Neural cell (in vitro differentiated cells): ENCODE results near the gene SF3B4. TPM values are rescaled to one million over a fixed set of nuclear protein-coding genes. Genes with fewer than 3 reads are reported as not detected.

Source experiments
- H2AFZ ChIP-seq: fragments of 200-600, 300-800 bp; sonication (generic), shearing (Covaris generic); 2 replicates; pipeline ENCODE4 v1.6.0; 2014; ENCODE audit warnings: low read depth, mild to moderate bottlenecking, antibody characterized with exemption, low read length, moderate library complexity
- H3F3A ChIP-seq: fragments of 200-600 bp; shearing (Covaris generic); 2 replicates; pipeline ENCODE4 v1.6.1; 2016; ENCODE audit warnings: mild to moderate bottlenecking, moderate library complexity, mixed read lengths, antibody characterized with exemption, low read length; ENCODE audit not compliant: insufficient read depth, poor library complexity, severe bottlenecking
- H3K27ac ChIP-seq: fragments of 200-600, 300-800 bp; sonication (generic), shearing (Covaris generic); 2 replicates; pipeline ENCODE4 v1.5.1; 2014; ENCODE audit warnings: mild to moderate bottlenecking, low read length, moderate library complexity
- H3K27me3 ChIP-seq: fragments of 300-800, 200-600 bp; sonication (generic), shearing (Covaris generic); 2 replicates; pipeline ENCODE4 v1.6.0; 2014; ENCODE audit warnings: mild to moderate bottlenecking, low read depth, low read length, moderate library complexity; ENCODE audit not compliant: insufficient read depth
- H3K36me3 ChIP-seq: fragments of 300-800, 200-600 bp; sonication (generic), shearing (Covaris generic); 2 replicates; pipeline ENCODE4 v1.5.1; 2014; ENCODE audit warnings: mild to moderate bottlenecking, antibody characterized with exemption, low read length, moderate library complexity; ENCODE audit not compliant: insufficient read depth
- H3K4me2 ChIP-seq: fragments of 300-800, 200-600 bp; sonication (generic), shearing (Covaris generic); 2 replicates; pipeline ENCODE4 v1.6.0; 2014; ENCODE audit warnings: mild to moderate bottlenecking, low read length
- H3K4me3 ChIP-seq: fragments of 300-800, 200-600 bp; sonication (generic), shearing (Covaris generic); 2 replicates; pipeline ENCODE4 v1.5.1; 2014; ENCODE audit warnings: mild to moderate bottlenecking, low read length, moderate library complexity
- H3K79me2 ChIP-seq: fragments of 200-600 bp; shearing (Covaris generic); replicated peaks from 2 replicates; pipeline ENCODE4 v1.6.0; 2014; ENCODE audit warnings: mild to moderate bottlenecking, low read length, moderate library complexity; ENCODE audit not compliant: insufficient read depth
- H3K9ac ChIP-seq: fragments of 300-800, 200-600 bp; sonication (generic), shearing (Covaris generic); 2 replicates; pipeline ENCODE4 v1.6.1; 2016; ENCODE audit warnings: mild to moderate bottlenecking, low read length, mixed read lengths
- H3K9me2 ChIP-seq: fragments of 200-600 bp; shearing (Covaris generic); 2 replicates; pipeline ENCODE4 v1.6.1; 2016; ENCODE audit warnings: mild to moderate bottlenecking, low read length, mixed read lengths; ENCODE audit not compliant: insufficient read depth
- H3K9me3 ChIP-seq: fragments of 200-600, 300-800 bp; sonication (generic), shearing (Covaris generic); 2 replicates; pipeline ENCODE4 v1.6.1; 2016; ENCODE audit warnings: mild to moderate bottlenecking, mixed run types, low read length, moderate library complexity, mixed read lengths
- H4K20me1 ChIP-seq: fragments of 200-600 bp; shearing (Covaris generic); 2 replicates; pipeline ENCODE4 v1.6.1; 2016; ENCODE audit warnings: mild to moderate bottlenecking, mixed run types; ENCODE audit not compliant: insufficient read depth
- CTCF ChIP-seq: fragments of 450-650 bp; IDR thresholded peaks from 2 replicates; pipeline ENCODE4 v1.5.1; 2014; ENCODE audit warnings: antibody characterized with exemption, mild to moderate bottlenecking, moderate library complexity; ENCODE audit not compliant: poor library complexity, severe bottlenecking
- EP300 ChIP-seq: fragments of 450-650 bp; conservative IDR thresholded peaks from 2 replicates; pipeline ENCODE4 v1.6.1; 2014; ENCODE audit warnings: antibody characterized with exemption, mild to moderate bottlenecking, moderate library complexity; ENCODE audit not compliant: poor library complexity, severe bottlenecking
- EZH2 ChIP-seq: fragments of 200-600, 300-800 bp; shearing (Covaris generic), sonication (generic); IDR thresholded peaks from 2 replicates; pipeline ENCODE4 v1.6.1; 2014; ENCODE audit warnings: antibody characterized with exemption, low read length, borderline replicate concordance, mild to moderate bottlenecking; ENCODE audit not compliant: insufficient read depth, poor library complexity, severe bottlenecking
- MXI1 ChIP-seq: fragments of 450-650 bp; conservative IDR thresholded peaks from 2 replicates; pipeline ENCODE4 v1.6.1; 2014; ENCODE audit warnings: antibody characterized with exemption, mild to moderate bottlenecking; ENCODE audit not compliant: poor library complexity, severe bottlenecking
- POLR2AphosphoS5 ChIP-seq: IDR thresholded peaks from 2 replicates; pipeline ENCODE4 v1.6.1; 2012
- RAD21 ChIP-seq: fragments of 450-650 bp; conservative IDR thresholded peaks from 2 replicates; pipeline ENCODE4 v1.6.1; 2014; ENCODE audit warnings: antibody characterized with exemption, mild to moderate bottlenecking, moderate library complexity
- REST ChIP-seq: IDR thresholded peaks from 2 replicates; pipeline ENCODE4 v1.6.1; 2012; ENCODE audit warnings: borderline replicate concordance
- SMC3 ChIP-seq: fragments of 450-650 bp; conservative IDR thresholded peaks from 2 replicates; pipeline ENCODE4 v1.6.1; 2014; ENCODE audit warnings: antibody characterized with exemption, mild to moderate bottlenecking, moderate library complexity; ENCODE audit not compliant: poor library complexity
- TAF1 ChIP-seq: IDR thresholded peaks from 2 replicates; pipeline ENCODE4 v1.6.1; 2012; ENCODE audit warnings: low read depth
- polyA plus RNA-seq: library from polyadenylated mRNA; depleted of rRNA; stranded (reverse); fragments of >200 nt; gene quantifications from 2 replicates; pipeline ENCODE4 v1.2.3, GENCODE V29; 2014

The SF3B4 gene
- polyA plus RNA-seq, 1 donor from 2014 or later = 14.1 TPM

DNA sequence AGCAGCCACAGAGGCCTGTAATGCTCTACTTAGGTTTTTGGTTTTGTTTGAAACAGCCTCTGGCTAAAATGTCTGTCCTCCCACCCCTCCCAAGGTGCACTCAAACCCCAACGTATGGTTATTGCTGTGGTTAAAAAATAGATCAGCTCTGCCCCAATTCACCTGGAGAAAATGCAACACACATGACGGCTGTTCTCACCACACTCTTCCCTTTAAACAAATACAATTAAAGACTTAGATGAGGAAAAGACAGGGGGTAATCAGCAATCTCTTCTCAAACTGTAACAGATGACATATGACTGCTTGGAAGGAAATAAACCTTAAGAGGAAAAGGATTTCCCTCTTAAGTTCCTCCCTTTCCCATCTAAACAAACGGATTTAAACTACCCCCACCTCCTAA is 15.3 kb upstream of the SF3B4 start:
- Histone ChIP-seq H3K9me3 (no peaks in the 10 kb centered on the region), H3K36me3 (no peaks in the 10 kb centered on the region), H3K9me2 (no peaks in the 10 kb centered on the region), H2AFZ (no peak overlapping the region), H3K4me3 (no peak overlapping the region), H4K20me1 (no peaks in the 10 kb centered on the region), H3F3A (no peaks in the 10 kb centered on the region), H3K27ac (no peak overlapping the region), H3K4me2 (no peak overlapping the region), H3K27me3 (no peaks in the 10 kb centered on the region), H3K9ac (no peak overlapping the region), H3K79me2 (no peaks in the 10 kb centered on the region)
- TF ChIP-seq EZH2 (no peak), POLR2AphosphoS5 (no peak), CTCF (no peak), SMC3 (no peak), RAD21 (no peak), REST (no peak), TAF1 (no peak), EP300 (no peak), MXI1 (no peak)

- Histone ChIP-seq H3K79me2 (no peaks in the 10 kb centered on the region), H3K4me3 (no peak overlapping the region), H2AFZ (no peak overlapping the region), H3K27ac (no peak overlapping the region), H3F3A (no peaks in the 10 kb centered on the region), H3K4me2 (no peak overlapping the region), H3K9ac (no peak overlapping the region), H3K9me2 (no peaks in the 10 kb centered on the region), H3K36me3 (no peaks in the 10 kb centered on the region), H4K20me1 (no peaks in the 10 kb centered on the region), H3K9me3 (no peaks in the 10 kb centered on the region), H3K27me3 (no peaks in the 10 kb centered on the region)
- TF ChIP-seq POLR2AphosphoS5 (no peak), EP300 (no peak), CTCF (no peak), SMC3 (no peak), TAF1 (no peak), EZH2 (no peak), REST (no peak), MXI1 (no peak), RAD21 (no peak)
Observed at GRCh38 chr1:149942207-149942606, 14.6 kb upstream of the SF3B4 start.
